CD4-positive, alpha-beta T cell treated with Interleukin-4 for 4 hours (primary cell): Measurements from ENCODE around the gene COL6A1.

Source experiments
- DNase-seq: peaks from one replicate; pipeline ENCODE4 v3.0.0-alpha.2; 2020

Gene COL6A1

DNA sequence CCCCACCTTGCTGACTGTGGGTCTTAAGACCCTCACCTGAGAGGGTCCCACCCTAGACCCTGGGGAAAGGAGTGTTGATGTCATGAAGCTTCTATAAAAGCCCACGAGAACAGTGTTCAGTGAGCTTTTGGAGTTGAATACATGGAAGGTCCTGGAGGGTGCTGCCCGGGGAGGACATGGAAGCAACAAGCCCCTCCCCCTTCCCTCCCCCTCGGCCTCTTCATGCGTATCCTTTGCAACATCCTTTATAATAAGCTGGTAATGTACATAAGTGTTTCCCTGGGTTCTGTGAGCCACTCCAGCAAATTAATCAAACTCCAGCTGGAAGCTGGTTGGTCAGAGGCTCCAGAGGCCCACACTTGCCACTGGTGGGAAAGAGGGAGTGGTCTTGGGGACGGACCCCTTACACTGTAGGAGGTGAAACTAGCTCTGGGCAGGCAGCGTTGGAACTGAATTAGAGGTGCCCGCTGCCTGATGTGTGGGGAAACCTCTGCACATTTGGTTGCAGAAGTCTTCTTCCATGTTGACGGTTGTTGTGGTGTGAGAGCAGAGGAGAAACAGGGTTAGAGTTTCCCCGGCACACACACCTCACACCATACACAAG, 14.7 kb upstream of the COL6A1 start:
- no peak for DNase-seq

- DNase-seq = no peak
These were observed 11.5 kb upstream of the COL6A1 start for GRCh38 chr21:45969921-45970673.

DNA sequence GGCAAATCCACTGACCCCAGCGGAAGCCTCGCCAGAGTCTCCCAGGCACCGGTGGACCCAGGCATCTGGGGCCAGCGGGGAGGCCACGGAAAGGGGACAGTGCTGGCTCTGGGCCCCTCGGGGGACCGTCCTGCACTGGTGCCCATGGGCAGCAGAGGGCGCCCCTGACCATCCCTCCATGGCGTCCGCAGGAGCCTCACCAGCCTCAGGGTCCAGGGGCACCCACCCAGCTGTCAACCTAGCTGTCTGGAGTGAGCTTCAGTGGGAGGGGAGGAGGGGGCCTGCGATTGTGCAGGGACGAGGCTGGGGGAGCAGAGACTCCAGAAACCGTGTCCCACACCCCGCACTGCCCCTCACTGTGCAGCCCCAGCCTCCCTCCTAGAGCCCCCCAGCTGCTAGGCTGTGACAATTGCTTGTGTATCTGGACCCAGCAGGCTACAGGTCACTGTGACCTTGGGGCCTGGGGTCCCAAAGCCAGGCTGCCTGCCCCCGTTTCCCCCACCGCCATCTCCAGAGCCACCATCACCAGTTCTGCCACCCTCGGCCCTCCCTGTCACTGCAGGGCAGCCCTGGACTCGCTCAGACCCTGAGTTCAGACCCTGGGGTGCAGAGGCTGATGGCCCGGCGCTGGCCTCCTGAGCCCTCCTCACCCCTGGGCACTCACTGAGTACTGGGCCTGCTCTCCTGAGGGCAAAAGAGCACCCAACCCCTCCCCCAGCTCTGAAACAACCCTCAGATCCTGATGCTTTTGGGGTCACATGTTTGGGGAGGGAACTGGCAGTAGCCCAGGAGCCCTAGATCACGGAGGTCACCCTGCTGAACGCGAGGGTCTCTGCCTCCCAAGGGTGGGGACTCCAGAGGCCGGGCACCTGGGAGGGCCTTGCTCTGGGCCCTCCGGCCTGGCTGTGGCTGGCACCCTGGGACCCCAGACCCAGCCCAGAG, 10.6 kb upstream of the COL6A1 start:
- DNase-seq = peak; percentile 15

DNA sequence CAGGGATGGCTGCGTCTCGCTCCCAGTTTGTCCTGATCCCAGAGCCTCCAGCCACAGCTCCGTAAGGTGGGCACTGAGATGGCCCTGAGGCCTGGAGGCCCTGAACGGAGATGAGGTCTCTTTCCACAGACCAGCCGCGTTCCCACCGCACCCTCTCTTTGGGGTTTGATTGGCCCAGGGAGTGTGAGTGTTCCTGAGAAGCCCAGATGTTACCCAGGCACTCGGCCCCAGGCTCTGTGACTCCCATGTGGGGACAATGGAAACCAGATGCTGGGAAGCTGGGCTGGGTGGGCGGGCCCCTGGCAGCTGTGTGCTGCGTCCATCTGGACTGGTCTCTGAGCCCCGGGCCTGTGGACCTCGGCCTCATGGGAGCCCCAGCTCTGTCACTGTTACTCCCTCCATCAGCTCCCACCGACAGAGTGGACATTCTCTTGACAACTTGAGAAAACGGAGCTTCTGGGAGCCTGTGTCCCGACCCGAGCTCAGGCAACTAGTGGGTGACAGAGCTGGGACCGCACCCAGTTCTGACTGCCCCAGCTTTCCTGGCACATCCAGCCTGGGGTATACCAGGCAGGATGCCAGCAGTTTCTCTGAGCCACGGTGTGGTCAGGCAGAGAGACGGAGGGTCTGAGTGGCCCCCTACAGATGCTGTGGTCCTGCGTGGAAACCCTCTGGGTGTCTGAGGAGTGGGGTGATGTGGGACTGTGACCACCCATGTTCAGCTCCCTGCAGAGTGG, 9.8 kb upstream of the COL6A1 start:
- no peak for DNase-seq

DNA sequence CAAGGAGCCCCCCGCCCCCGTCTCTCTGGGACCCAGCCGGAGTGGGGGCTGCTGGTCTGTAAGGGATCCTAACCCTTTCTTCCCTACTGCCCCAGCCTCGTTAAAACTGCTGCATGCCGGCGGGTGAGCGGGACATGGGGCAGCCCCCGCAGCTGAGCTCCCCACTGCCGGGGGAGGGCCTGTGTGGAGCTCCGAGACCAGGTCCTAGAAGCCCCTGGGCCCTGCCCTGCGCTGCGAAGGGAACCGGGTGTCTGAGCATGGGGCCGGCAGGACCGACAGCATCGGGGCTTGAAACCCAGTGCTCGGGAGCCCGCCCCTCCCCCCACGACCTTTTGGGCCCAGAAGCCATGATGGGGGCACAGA, 9.2 kb upstream of the COL6A1 start:
- DNase-seq = no peak

- DNase-seq = no peak
These were observed 8.7 kb upstream of the COL6A1 start for GRCh38 chr21:45972716-45973474.

- peak; percentile 76 for DNase-seq
These were observed 8.0 kb upstream of the COL6A1 start for GRCh38 chr21:45973475-45974072.

GRCh38 chr21:45974073-45975019, 7.2 kb upstream of the COL6A1 start:
- no peak for DNase-seq

GRCh38 chr21:45975020-45975666, 6.4 kb upstream of the COL6A1 start:
- DNase-seq = no peak

DNA sequence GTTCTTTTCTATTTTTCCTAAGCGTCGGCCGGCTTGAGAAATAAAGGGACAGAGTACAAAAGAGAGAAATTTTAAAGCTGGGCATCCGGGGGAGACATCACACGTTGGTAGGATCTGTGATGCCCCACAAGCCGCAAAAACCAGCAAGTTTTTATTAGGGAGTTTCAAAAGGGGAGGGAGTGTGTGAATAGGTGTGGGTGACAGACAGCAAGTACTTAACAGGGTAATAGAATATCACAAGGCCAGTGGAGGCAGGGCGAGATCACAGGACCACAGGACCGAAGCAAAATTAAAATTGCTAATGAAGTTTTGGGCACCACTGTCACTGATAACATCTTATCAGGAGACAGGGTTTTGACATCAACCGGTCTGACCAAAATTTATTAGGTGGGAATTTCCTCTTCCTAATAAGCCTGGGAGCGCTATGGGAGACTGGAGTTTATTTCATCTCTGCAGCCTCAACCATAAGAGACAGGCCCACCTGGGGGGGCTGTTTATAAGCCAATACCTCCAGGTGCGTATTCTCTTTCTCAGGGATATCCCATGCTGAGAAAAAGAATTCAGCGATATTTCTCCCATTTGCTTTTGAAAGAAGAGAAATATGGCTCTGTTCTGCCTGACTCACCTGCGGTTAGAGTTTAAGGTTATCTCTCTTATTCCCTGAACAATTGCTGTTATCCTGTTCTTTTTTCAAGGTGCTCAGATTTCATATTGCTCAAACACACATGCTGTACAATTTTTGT, 5.7 kb upstream of the COL6A1 start:
- peak; percentile 11 for DNase-seq

- DNase-seq = no peak
These were observed 4.8 kb upstream of the COL6A1 start for GRCh38 chr21:45976701-45977311.

- DNase-seq = no peak
These were observed 4.2 kb upstream of the COL6A1 start for GRCh38 chr21:45977396-45977795.

DNA sequence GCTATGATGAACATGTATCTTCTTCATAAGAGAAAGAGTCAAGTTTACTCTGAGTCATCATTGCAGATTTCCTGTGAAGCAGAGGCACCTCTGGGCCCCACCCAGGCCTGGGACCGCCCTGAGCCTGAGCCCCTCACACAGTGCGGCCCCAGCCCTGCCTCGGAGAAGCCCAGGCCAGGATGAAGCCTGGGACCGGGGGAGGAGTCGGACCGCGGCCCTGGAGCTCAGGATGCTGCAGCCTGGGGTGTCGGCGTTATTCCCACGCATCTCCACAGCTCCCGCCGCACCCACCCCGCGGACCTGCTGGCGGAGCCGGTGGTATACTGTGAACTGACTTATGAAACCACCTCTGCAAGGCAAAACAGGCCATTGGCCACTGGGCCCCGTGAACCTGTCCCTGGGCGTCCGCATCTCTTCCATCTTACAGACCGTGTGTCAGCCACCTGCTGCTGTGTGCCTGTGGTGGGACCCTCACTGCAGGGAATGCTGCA, 2.4 kb upstream of the COL6A1 start:
- DNase-seq = no peak

- no peak for DNase-seq
These were observed 1.9 kb upstream of the COL6A1 start for GRCh38 chr21:45979651-45980050.

- no peak for DNase-seq
These were observed 1.3 kb upstream of the COL6A1 start for GRCh38 chr21:45980271-45980670.

GRCh38 chr21:45980697-45981096, 873 bp upstream of the COL6A1 start:
- no peak for DNase-seq

DNA sequence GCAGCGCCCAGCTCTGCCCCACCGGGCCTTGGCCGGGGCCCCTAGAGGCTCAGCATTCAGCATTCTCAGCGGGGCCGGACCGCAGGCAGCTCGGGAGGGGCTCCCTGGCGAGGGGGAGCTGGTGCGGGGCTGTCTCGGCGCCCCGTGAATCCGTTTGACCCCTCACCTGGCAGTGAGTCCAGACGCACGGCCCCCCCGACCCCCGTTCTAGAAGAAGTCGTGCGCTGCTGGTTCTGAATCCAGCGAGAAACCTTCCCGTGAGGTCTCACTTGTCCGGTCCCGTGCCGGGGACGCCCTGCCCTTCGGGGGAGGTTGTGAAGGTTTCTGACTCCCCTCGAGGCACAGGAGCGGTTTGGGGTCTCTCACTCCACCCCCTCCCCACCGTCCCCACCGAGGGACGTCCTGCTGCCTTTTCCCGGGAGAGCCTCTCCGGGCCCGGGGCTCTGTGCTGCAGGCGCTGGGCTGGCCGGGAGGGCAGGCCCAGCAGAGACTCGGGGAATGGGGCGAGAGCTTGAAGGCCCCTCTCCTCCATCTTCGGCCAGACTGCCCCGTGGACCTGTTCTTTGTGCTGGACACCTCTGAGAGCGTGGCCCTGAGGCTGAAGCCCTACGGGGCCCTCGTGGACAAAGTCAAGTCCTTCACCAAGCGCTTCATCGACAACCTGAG, 655 bp downstream of the COL6A1 start:
- DNase-seq = no peak
